ENCODE results near the gene PTCH2.

Gene PTCH2

DNA sequence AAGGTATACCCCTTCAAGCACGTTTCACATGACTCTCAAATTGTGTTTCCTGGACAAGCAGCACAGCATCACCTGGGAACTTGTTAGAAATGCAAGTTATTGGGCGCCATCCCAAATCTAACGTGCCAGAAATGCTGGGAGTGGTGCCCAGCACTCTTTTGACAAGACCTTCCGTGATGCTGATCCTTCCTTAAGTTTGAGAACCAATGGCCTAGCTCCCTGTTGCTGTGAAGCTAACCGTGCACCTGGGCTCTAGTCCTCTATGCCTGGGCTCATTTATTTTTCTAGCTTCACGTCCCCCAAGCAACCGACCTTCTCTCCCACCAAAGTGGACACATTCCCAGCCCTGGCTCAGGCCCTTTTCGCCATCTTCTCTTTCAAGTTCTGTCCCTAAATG is 59.4 kb downstream of the PTCH2 start:
- H3K27me3 ChIP-seq (ENCODE audit: control insufficient read depth in 5 of 5, insufficient read depth in 4 of 5, low read length in 5 of 5): peaks cover 0 to 3% (median 0%) of the 10 kb centered on the region in 5 donors
- no peaks in the 10 kb centered on the region for H3K9me3 ChIP-seq (ENCODE audit: control insufficient read depth in 5 of 5, low read length in 5 of 5)
- peak overlapping the region; percentile 1 to 57 (median 29) for H3K4me3 ChIP-seq (ENCODE audit: low read depth in 1 of 5, low read length in 5 of 5)
- H3K9ac ChIP-seq (ENCODE audit: low read length in 5 of 5): peak overlapping the region in 3 of 5 donors; percentile 3 to 55 (median 5)
- peaks cover 0 to 29% (median 16%) of the 10 kb centered on the region in 5 donors for H3K36me3 ChIP-seq (ENCODE audit: control insufficient read depth in 5 of 5, insufficient read depth in 5 of 5, low read length in 5 of 5)
- H3K27ac ChIP-seq (ENCODE audit: low read depth, low read length): no peak overlapping the region
- peaks cover 3 to 32% (median 27%) of the 10 kb centered on the region in 5 donors for H3K4me1 ChIP-seq (ENCODE audit: control insufficient read depth in 5 of 5, insufficient read depth in 5 of 5, low read length in 5 of 5)

DNA sequence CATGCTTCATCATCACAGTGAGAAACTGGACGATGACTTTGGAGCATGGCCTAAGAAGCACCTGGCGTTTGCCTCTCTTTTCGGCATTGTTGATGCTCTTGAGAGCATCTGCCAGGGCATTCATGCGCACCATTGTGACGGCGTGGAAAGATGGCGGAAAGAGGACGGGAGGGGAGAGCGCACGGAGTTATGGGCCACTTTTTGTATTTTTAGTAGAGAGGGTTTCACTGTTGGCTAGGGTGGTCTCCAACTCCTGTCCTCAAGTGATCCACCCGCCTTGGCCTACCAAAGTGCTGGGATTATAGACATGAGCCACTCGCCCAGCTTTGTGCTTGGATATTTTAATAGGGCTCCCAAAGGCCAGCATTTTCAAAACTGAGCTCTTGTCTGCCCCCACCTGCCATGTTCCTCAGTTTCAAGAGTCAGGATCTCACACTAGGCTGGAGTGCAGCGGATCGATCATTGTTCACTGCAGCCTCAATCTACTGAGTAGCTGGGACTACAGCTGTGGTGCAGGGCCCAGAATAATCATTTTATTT is 62.4 kb downstream of the PTCH2 start:
- Histone ChIP-seq H3K9ac (ENCODE audit: low read length in 5 of 5) (no peak overlapping the region), H3K9me3 (ENCODE audit: control insufficient read depth in 5 of 5, low read length in 5 of 5) (no peaks in the 10 kb centered on the region), H3K27ac (ENCODE audit: low read depth, low read length) (no peak overlapping the region), H3K4me1 (ENCODE audit: control insufficient read depth in 5 of 5, insufficient read depth in 5 of 5, low read length in 5 of 5) (peaks cover 4 to 44% (median 35%) of the 10 kb centered on the region in 5 donors), H3K4me3 (ENCODE audit: low read depth in 1 of 5, low read length in 5 of 5) (no peak overlapping the region), H3K36me3 (ENCODE audit: control insufficient read depth in 5 of 5, insufficient read depth in 5 of 5, low read length in 5 of 5) (peaks cover 0 to 51% (median 32%) of the 10 kb centered on the region in 5 donors), H3K27me3 (ENCODE audit: control insufficient read depth in 5 of 5, insufficient read depth in 4 of 5, low read length in 5 of 5) (peaks cover 0 to 3% (median 0%) of the 10 kb centered on the region in 5 donors)

DNA sequence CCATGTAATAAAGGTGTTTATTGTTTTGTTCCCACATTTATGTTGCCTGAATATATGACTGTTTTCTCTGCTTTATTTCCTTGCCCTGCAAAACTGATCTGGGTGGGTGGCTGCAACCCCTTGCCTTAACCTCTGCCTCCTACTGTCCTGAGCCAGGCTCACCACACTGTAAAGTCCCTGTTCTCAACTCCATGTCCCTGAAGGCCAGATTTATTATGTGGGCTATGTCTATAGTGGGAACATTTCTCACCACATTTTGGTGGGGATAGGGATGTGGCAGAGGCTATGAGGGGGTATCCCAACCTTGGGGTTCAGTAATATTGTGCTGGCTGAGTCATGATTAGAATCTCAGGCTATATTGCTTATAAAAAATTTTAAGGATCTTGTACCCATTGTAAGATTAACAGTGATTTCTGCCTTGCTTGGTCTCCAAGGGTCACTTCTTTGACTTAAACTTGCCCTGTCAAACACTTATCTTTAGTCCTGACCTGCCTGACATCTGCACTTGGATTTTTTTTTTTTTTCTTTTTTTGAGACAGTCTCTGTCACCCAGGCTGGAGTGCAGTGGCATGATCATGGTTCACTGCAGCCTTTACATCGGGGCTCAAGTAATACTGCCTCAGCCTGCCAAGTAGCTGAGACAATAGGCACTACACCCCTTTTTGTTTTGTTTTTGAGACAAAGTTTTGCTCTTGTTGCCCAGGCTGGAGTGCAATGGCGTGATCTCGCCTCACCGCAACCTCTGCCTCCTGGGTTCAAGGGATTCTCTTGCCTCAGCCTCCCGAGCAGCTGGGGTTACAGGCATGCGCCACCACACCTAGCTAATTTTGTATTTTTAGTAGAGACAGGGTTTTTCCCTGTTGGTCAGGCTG is 64.1 kb downstream of the PTCH2 start:
- Histone ChIP-seq H3K36me3 (ENCODE audit: control insufficient read depth in 5 of 5, insufficient read depth in 5 of 5, low read length in 5 of 5) (peaks cover 0 to 51% (median 32%) of the 10 kb centered on the region in 5 donors), H3K4me1 (ENCODE audit: control insufficient read depth in 5 of 5, insufficient read depth in 5 of 5, low read length in 5 of 5) (peaks cover 4 to 39% (median 34%) of the 10 kb centered on the region in 5 donors), H3K27me3 (ENCODE audit: control insufficient read depth in 5 of 5, insufficient read depth in 4 of 5, low read length in 5 of 5) (no peaks in the 10 kb centered on the region), H3K4me3 (ENCODE audit: low read depth in 1 of 5, low read length in 5 of 5) (no peak overlapping the region), H3K27ac (ENCODE audit: low read depth, low read length) (no peak overlapping the region), H3K9ac (ENCODE audit: low read length in 5 of 5) (no peak overlapping the region), H3K9me3 (ENCODE audit: control insufficient read depth in 5 of 5, low read length in 5 of 5) (no peaks in the 10 kb centered on the region)

DNA sequence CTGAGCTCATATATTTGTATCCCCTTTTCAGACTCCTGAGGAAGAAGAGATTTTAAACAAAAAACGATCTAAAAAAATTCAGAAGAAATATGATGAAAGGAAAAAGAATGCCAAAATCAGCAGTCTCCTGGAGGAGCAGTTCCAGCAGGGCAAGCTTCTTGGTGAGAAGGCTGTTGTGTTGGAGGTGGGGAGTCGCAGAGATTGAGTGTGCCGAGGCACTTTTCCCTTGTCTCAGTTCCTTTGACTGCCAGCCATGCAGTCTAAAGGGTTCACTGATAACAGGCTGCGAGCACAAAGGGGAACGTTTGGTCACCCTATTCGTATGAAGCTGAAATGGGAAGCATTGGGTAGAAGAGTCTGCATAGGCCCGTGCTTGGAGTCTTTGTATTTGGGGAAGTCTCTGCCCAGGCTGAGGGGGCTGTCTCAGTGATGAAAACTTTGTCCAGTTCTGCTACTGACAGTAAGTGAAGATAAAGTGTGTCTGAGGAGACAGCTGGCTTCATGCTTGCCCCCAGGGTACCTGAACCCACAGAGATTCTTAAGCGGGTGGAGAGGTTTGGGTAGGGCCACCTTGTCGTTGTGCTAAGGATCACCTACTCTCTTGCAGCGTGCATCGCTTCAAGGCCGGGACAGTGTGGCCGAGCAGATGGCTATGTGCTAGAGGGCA is 65.0 kb downstream of the PTCH2 start:
- peaks cover 0 to 51% (median 32%) of the 10 kb centered on the region in 5 donors for H3K36me3 ChIP-seq (ENCODE audit: control insufficient read depth in 5 of 5, insufficient read depth in 5 of 5, low read length in 5 of 5)
- no peak overlapping the region for H3K27ac ChIP-seq (ENCODE audit: low read depth, low read length)
- H3K4me3 ChIP-seq (ENCODE audit: low read depth in 1 of 5, low read length in 5 of 5): no peak overlapping the region
- no peaks in the 10 kb centered on the region for H3K27me3 ChIP-seq (ENCODE audit: control insufficient read depth in 5 of 5, insufficient read depth in 4 of 5, low read length in 5 of 5)
- H3K4me1 ChIP-seq (ENCODE audit: control insufficient read depth in 5 of 5, insufficient read depth in 5 of 5, low read length in 5 of 5): peaks cover 4 to 34% (median 30%) of the 10 kb centered on the region in 5 donors
- no peaks in the 10 kb centered on the region for H3K9me3 ChIP-seq (ENCODE audit: control insufficient read depth in 5 of 5, low read length in 5 of 5)
- no peak overlapping the region for H3K9ac ChIP-seq (ENCODE audit: low read length in 5 of 5)

DNA sequence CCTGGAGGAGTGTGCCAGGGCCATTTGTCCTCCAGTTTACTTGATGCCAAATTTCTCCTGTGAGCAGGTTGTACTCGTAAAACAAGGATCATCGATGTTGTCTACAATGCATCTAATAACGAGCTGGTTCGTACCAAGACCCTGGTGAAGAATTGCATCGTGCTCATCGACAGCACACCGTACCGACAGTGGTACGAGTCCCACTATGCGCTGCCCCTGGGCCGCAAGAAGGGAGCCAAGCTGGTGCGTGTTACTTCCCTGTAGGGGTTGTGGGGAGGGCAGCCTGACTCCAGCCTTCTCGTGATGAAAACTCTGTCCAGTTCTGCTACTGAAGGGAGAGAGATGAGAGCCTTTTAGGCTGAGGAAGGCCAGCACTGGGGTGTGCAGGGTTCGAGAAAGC is 65.5 kb downstream of the PTCH2 start:
- Histone ChIP-seq H3K4me3 (ENCODE audit: low read depth in 1 of 5, low read length in 5 of 5) (no peak overlapping the region), H3K9ac (ENCODE audit: low read length in 5 of 5) (peak overlapping the region in 1 of 5 donors; percentile 52), H3K4me1 (ENCODE audit: control insufficient read depth in 5 of 5, insufficient read depth in 5 of 5, low read length in 5 of 5) (peaks cover 4 to 34% (median 30%) of the 10 kb centered on the region in 5 donors), H3K9me3 (ENCODE audit: control insufficient read depth in 5 of 5, low read length in 5 of 5) (no peaks in the 10 kb centered on the region), H3K27ac (ENCODE audit: low read depth, low read length) (no peak overlapping the region), H3K27me3 (ENCODE audit: control insufficient read depth in 5 of 5, insufficient read depth in 4 of 5, low read length in 5 of 5) (no peaks in the 10 kb centered on the region), H3K36me3 (ENCODE audit: control insufficient read depth in 5 of 5, insufficient read depth in 5 of 5, low read length in 5 of 5) (peaks cover 0 to 51% (median 32%) of the 10 kb centered on the region in 5 donors)

DNA sequence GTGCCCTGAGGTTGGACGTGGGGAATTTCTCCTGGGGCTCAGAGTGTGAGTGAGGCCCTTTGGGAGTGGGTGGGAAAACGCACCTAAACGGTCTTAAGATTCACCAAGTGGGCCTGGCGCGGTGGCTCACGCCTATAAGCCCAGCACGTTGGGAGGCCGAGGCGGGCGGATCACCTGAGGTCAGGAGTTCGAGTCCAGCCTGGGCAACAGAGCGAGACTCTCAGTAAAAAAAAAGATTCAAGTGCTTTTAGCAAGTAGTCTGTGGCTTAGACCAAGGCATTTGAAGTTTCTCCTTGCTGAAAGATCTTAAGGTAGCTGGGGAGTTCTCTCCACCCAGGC is 66.4 kb downstream of the PTCH2 start:
- H3K27me3 ChIP-seq (ENCODE audit: control insufficient read depth in 5 of 5, insufficient read depth in 4 of 5, low read length in 5 of 5): no peaks in the 10 kb centered on the region
- H3K9ac ChIP-seq (ENCODE audit: low read length in 5 of 5): peak overlapping the region; percentile 86 to 97 (median 94)
- no peaks in the 10 kb centered on the region for H3K9me3 ChIP-seq (ENCODE audit: control insufficient read depth in 5 of 5, low read length in 5 of 5)
- peaks cover 4 to 34% (median 30%) of the 10 kb centered on the region in 5 donors for H3K4me1 ChIP-seq (ENCODE audit: control insufficient read depth in 5 of 5, insufficient read depth in 5 of 5, low read length in 5 of 5)
- H3K27ac ChIP-seq (ENCODE audit: low read depth, low read length): peak overlapping the region; percentile 91
- peak overlapping the region; percentile 79 to 97 (median 86) for H3K4me3 ChIP-seq (ENCODE audit: low read depth in 1 of 5, low read length in 5 of 5)
- H3K36me3 ChIP-seq (ENCODE audit: control insufficient read depth in 5 of 5, insufficient read depth in 5 of 5, low read length in 5 of 5): peaks cover 0 to 51% (median 32%) of the 10 kb centered on the region in 5 donors

DNA sequence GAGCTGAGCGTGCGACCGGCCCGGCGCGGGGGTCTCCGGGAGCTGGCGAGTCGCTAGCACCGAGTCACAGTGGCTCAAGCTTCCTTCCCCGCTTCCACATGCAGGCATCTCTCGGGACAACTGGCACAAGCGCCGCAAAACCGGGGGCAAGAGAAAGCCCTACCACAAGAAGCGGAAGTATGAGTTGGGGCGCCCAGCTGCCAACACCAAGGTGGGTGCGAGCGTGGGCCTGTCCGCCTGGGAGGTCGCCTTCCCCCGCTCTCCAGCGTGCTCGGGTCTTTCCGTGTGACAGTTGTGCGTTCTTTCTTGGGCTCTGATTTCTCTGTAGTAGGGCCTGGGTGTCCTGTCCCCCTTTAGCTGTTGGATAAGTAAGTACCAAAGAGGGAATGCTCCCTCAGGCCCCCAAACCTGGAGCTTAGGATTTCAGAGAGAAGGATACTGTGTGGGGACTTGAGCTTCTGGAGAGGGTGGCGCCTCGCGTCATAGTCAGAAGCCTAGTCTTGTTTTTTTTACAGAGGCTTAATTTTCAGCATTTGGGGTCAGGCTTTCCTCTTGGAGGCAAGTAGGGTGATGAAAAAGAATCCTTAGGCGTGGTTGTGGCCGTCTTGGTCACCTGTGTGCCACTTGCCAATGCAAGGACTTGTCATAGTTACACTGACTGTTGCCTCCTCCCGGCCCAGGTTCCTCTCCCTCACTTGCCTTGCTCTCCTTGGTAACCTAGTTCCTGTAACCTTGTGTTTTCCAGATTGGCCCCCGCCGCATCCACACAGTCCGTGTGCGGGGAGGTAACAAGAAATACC is 66.9 kb downstream of the PTCH2 start:
- Histone ChIP-seq H3K4me1 (ENCODE audit: control insufficient read depth in 5 of 5, insufficient read depth in 5 of 5, low read length in 5 of 5) (peaks cover 4 to 34% (median 30%) of the 10 kb centered on the region in 5 donors), H3K4me3 (ENCODE audit: low read depth in 1 of 5, low read length in 5 of 5) (peak overlapping the region; percentile 79 to 97 (median 86)), H3K9me3 (ENCODE audit: control insufficient read depth in 5 of 5, low read length in 5 of 5) (no peaks in the 10 kb centered on the region), H3K36me3 (ENCODE audit: control insufficient read depth in 5 of 5, insufficient read depth in 5 of 5, low read length in 5 of 5) (peaks cover 0 to 46% (median 29%) of the 10 kb centered on the region in 5 donors), H3K27ac (ENCODE audit: low read depth, low read length) (peak overlapping the region; percentile 91), H3K9ac (ENCODE audit: low read length in 5 of 5) (peak overlapping the region; percentile 86 to 97 (median 94)), H3K27me3 (ENCODE audit: control insufficient read depth in 5 of 5, insufficient read depth in 4 of 5, low read length in 5 of 5) (no peaks in the 10 kb centered on the region)

DNA sequence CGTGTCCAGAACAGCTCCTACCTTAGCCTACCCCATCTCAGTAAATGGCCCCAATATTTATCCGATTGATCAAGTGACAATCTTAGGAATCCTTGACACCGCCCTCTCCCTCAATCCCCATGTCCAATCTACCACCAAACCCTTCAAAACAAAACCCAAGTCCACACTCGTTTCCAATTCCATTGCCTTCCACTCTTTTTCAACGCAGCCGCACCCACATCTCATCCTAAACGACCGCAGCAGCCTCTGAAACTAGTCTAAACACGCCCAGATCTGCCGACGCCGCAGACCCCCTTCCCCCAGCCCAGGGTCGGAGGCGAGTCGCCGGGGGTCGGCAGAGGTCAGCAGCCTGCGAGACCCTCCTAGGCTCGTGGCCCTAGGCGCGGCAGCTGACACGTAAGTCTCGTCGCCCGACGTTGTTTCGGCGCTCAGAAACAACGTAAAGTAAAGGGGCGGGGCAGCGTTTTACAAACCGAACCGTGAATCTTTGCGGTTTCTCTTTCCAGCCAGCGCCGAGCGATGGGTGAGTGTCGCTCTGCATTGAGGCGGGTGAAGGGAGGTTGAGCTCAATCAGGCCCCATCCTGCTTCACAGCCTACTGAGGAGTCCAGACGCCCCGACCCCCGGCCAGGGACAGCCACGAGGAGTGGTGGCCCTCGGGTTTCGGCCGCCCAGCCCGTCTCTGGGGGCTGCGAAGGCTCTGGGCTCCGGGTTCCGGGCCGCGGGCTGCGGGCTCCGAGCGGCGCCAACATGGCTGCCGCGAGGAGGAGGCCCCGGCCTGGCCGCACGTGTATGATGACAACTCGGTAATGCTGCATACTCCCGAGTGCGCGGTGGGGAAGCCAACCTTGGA is 67.7 kb downstream of the PTCH2 start, which contains the start of gene RPS8:
RPS8 (plus strand) TSS at position 463 of the 852 bp plus-strand sequence; CDS start at position 520, 57 bp downstream.
- Histone ChIP-seq H3K27me3 (ENCODE audit: control insufficient read depth in 5 of 5, insufficient read depth in 4 of 5, low read length in 5 of 5) (no peaks in the 10 kb centered on the region), H3K27ac (ENCODE audit: low read depth, low read length) (peak within 1 kb of the TSS; percentile 91), H3K9ac (ENCODE audit: low read length in 5 of 5) (peak within 1 kb of the TSS; percentile 86 to 97 (median 94)), H3K4me3 (ENCODE audit: low read depth in 1 of 5, low read length in 5 of 5) (peak within 1 kb of the TSS; percentile 79 to 97 (median 87)), H3K9me3 (ENCODE audit: control insufficient read depth in 5 of 5, low read length in 5 of 5) (no peaks in the 10 kb centered on the region), H3K4me1 (ENCODE audit: control insufficient read depth in 5 of 5, insufficient read depth in 5 of 5, low read length in 5 of 5) (peaks cover 4 to 34% (median 30%) of the 10 kb centered on the region in 5 donors), H3K36me3 (ENCODE audit: control insufficient read depth in 5 of 5, insufficient read depth in 5 of 5, low read length in 5 of 5) (peaks cover 0 to 38% (median 24%) of the 10 kb centered on the region in 5 donors)
